Mesenchymal stem cell (in vitro differentiated cells and primary cell): ENCODE data around the gene LIN28B.

Experiments used
- DNase-seq: peaks from one replicate; pipeline ENCODE4 v3.0.0-alpha.2; 2013
- H2AFZ ChIP-seq: one replicate; pipeline ENCODE4 v1.6.1; 2013; ENCODE audit warnings: low read depth, mild to moderate bottlenecking, control low read depth, inconsistent platforms, low read length, moderate library complexity
- H2AK5ac ChIP-seq: 2 replicates; pipeline ENCODE4 v1.6.1; 2013; ENCODE audit warnings: low read length, moderate library complexity, mild to moderate bottlenecking, inconsistent platforms; ENCODE audit not compliant: severe bottlenecking
- H2BK120ac ChIP-seq: one replicate; pipeline ENCODE4 v1.6.1; 2013; ENCODE audit warnings: low read depth, mild to moderate bottlenecking, inconsistent platforms, low read length, moderate library complexity
- H2BK12ac ChIP-seq, 2 experiments: one replicate each; pipeline ENCODE4 v1.6.1; 2013; ENCODE audit warnings: inconsistent platforms in 2 of 2, low read length in 2 of 2, mild to moderate bottlenecking in 2 of 2, moderate library complexity in 2 of 2, control low read depth in 1 of 2
- H2BK15ac ChIP-seq: one replicate; pipeline ENCODE4 v1.6.1; 2013; ENCODE audit warnings: mild to moderate bottlenecking, low read depth, inconsistent platforms; ENCODE audit not compliant: poor library complexity, severe bottlenecking
- H2BK5ac ChIP-seq: 2 replicates; pipeline ENCODE4 v1.6.1; 2013; ENCODE audit warnings: low read depth, mild to moderate bottlenecking, low read length, control low read depth, inconsistent platforms; ENCODE audit not compliant: poor library complexity, severe bottlenecking
- H3K14ac ChIP-seq, 2 experiments: one replicate each; pipeline ENCODE4 v1.6.1; 2013; ENCODE audit warnings: inconsistent platforms in 2 of 2, low read length in 2 of 2, control low read depth in 1 of 2, mild to moderate bottlenecking in 1 of 2, moderate library complexity in 1 of 2
- H3K18ac ChIP-seq, 2 experiments: one replicate each; pipeline ENCODE4 v1.6.1; 2013; ENCODE audit warnings: inconsistent platforms in 2 of 2, low read length in 2 of 2, control low read depth in 1 of 2, low read depth in 1 of 2, mild to moderate bottlenecking in 1 of 2
- H3K23ac ChIP-seq, 2 experiments: one replicate each; pipeline ENCODE4 v1.6.1; 2013; ENCODE audit warnings: inconsistent platforms in 2 of 2, low read length in 2 of 2, mild to moderate bottlenecking in 2 of 2, moderate library complexity in 2 of 2, control low read depth in 1 of 2
- H3K27ac ChIP-seq: 2 replicates; pipeline ENCODE4 v1.5.1; 2013; ENCODE audit warnings: mild to moderate bottlenecking, moderate library complexity, low read length, control low read depth, inconsistent platforms; ENCODE audit not compliant: poor library complexity, severe bottlenecking
- H3K27me3 ChIP-seq, 2 experiments: 2 replicates each; pipeline versions ENCODE4 v1.6.1 to v1.7.0; 2013; ENCODE audit warnings: low read length in 2 of 2, mild to moderate bottlenecking in 2 of 2, moderate library complexity in 2 of 2, control low read depth in 1 of 2, inconsistent platforms in 1 of 2; ENCODE audit not compliant: control insufficient read depth in 1 of 2, insufficient read depth in 1 of 2
- H3K36me3 ChIP-seq, 2 experiments: 2 replicates each; pipeline versions ENCODE4 v1.6.1 to v1.7.0; 2013; ENCODE audit warnings: low read length in 2 of 2, control low read depth in 1 of 2, inconsistent platforms in 1 of 2, low read depth in 1 of 2, mild to moderate bottlenecking in 1 of 2; ENCODE audit not compliant: insufficient read depth in 2 of 2, control insufficient read depth in 1 of 2
- H3K4ac ChIP-seq, 2 experiments: one replicate each; pipeline ENCODE4 v1.6.1; 2013; ENCODE audit warnings: inconsistent platforms in 2 of 2, low read length in 2 of 2, mild to moderate bottlenecking in 2 of 2, moderate library complexity in 2 of 2, control low read depth in 1 of 2, low read depth in 1 of 2
- H3K4me1 ChIP-seq: 2 replicates; pipeline ENCODE4 v1.6.1; 2013; ENCODE audit warnings: low read depth, low read length, control low read depth; ENCODE audit not compliant: control insufficient read depth, insufficient read depth
- H3K4me2 ChIP-seq: 2 replicates; pipeline ENCODE4 v1.6.1; 2013; ENCODE audit warnings: low read length, mild to moderate bottlenecking, inconsistent platforms; ENCODE audit not compliant: poor library complexity, severe bottlenecking
- H3K4me3 ChIP-seq, 2 experiments: 2 replicates each; pipeline versions ENCODE4 v1.5.1 to v1.7.0; 2013; ENCODE audit warnings: low read length in 2 of 2, mild to moderate bottlenecking in 2 of 2, control low read depth in 1 of 2, low read depth in 1 of 2; ENCODE audit not compliant: insufficient read depth in 1 of 2
- H3K79me1 ChIP-seq: replicated peaks from 2 replicates; pipeline ENCODE4 v1.6.1; 2013; ENCODE audit warnings: mild to moderate bottlenecking, control low read depth, low read length, inconsistent platforms; ENCODE audit not compliant: poor library complexity, severe bottlenecking
- H3K9ac ChIP-seq: 2 replicates; pipeline ENCODE4 v1.7.0; 2013; ENCODE audit warnings: mild to moderate bottlenecking, low read length, moderate library complexity
- H3K9me3 ChIP-seq: 2 replicates; pipeline ENCODE4 v1.7.0; 2013; ENCODE audit warnings: mild to moderate bottlenecking, low read length; ENCODE audit not compliant: control insufficient read depth
- H4K8ac ChIP-seq: one replicate; pipeline ENCODE4 v1.6.1; 2013; ENCODE audit warnings: inconsistent platforms, mild to moderate bottlenecking, low read length, moderate library complexity
- H4K91ac ChIP-seq: one replicate; pipeline ENCODE4 v1.6.1; 2013; ENCODE audit warnings: mild to moderate bottlenecking, low read length, inconsistent platforms
- WGBS: methylation state at CpG from one replicate; pipeline ENCODE4 v1.1.7; 2013; ENCODE audit warnings: mixed read lengths; 5-methylcytosine and 5-hydroxymethylcytosine counted together

The LIN28B gene

DNA sequence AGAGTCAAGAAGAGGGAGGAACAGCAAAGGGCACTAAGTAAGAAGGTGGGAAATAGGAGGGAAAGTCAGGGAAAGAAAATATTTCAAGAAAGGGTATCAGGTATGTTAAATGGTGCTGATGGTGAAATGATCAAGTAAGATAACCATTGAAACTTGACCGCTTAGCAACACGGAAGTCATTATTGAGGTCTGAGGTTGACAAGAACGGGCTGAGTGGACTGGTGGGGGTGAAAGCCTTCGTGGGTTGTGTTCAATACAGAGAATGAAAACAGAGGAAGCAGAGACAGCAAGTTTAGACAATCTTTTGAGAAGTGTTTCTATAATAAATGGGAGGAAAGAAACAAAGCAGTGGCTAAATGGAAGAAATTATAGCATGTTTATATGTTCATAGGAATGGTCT, 72.0 kb downstream of the LIN28B start:
- no peaks in the 10 kb centered on the region for H3K36me3 ChIP-seq
- H3K4me2 ChIP-seq: no peak overlapping the region
- H2BK120ac ChIP-seq: no peak overlapping the region
- H3K9me3 ChIP-seq: no peaks in the 10 kb centered on the region
- H3K9ac ChIP-seq: no peak overlapping the region
- WGBS: 96% methylated on average over 4 of the region's 4 CpGs
- no peak overlapping the region for H2AFZ ChIP-seq
- H2BK15ac ChIP-seq: no peak overlapping the region
- no peak overlapping the region for H2AK5ac ChIP-seq
- no peak for DNase-seq
- H3K27ac ChIP-seq: no peak overlapping the region
- no peaks in the 10 kb centered on the region for H3K4me1 ChIP-seq
- H2BK12ac ChIP-seq: no peak overlapping the region
- H3K14ac ChIP-seq: no peak overlapping the region
- no peak overlapping the region for H4K91ac ChIP-seq
- no peak overlapping the region for H4K8ac ChIP-seq
- no peaks in the 10 kb centered on the region for H3K27me3 ChIP-seq
- H2BK5ac ChIP-seq: no peak overlapping the region
- no peak overlapping the region for H3K23ac ChIP-seq
- no peak overlapping the region for H3K4ac ChIP-seq
- no peak overlapping the region for H3K4me3 ChIP-seq
- no peaks in the 10 kb centered on the region for H3K79me1 ChIP-seq
- H3K18ac ChIP-seq: no peak overlapping the region

DNA sequence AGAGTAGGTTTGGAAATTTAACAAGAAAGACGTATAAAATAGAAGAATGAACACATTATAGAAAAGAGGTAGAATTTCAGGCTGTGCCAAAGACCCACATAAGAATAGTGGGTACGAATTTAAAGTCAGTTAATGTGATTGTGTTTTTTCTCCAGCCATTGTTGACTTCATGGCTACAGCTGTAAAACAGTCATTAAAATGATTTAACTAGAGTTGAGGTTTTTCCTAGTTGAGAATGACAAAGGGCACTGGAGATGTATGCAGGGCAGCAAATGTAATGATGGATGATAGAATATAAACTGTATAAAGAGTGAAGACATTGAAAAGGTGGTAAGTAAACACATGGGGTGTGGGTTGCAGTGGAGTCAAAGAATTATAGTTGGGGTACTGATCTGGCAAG, 72.7 kb downstream of the LIN28B start:
- Histone ChIP-seq H3K4ac (no peak overlapping the region), H4K8ac (no peak overlapping the region)
- WGBS: 91% methylated on average over 2 of the region's 2 CpGs

DNA sequence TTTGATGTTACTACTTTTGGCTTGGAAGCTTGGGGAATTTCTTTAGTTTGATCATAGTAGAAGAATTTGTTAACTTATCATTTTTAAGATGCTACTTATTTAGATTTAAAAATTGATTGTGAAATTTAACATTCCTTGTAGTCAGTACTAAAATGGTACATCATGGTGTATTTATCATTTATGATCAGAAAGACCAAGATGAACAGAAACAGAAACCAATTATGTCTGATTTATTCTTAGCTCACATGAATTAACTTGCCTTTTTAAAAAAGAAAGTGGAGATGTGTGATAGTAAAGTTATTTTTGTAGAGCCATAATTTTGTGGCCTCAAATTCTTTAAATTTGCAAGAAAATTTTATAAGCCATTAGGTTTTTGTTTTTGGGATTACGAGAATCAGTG, 77.6 kb downstream of the LIN28B start:
- Histone ChIP-seq H2BK12ac (no peak overlapping the region), H3K4ac (no peak overlapping the region), H3K4me1 (no peaks in the 10 kb centered on the region), H2BK120ac (no peak overlapping the region), H2BK15ac (no peak overlapping the region), H3K14ac (no peak overlapping the region), H2AK5ac (no peak overlapping the region), H3K9me3 (no peaks in the 10 kb centered on the region), H4K91ac (no peak overlapping the region), H3K27ac (no peak overlapping the region), H3K79me1 (peaks cover 1% of the 10 kb centered on the region), H3K4me3 (no peak overlapping the region), H3K18ac (no peak overlapping the region), H4K8ac (no peak overlapping the region), H3K23ac (no peak overlapping the region), H2AFZ (no peak overlapping the region), H3K27me3 (no peaks in the 10 kb centered on the region), H3K36me3 (no peaks in the 10 kb centered on the region), H3K4me2 (no peak overlapping the region), H3K9ac (no peak overlapping the region), H2BK5ac (no peak overlapping the region)
- no peak for DNase-seq
- WGBS: no CpG with 5 or more reads among the region's 1 CpG

More for the DNA sequence above, 72.7 kb downstream of the LIN28B start:
- Histone ChIP-seq H3K14ac (no peak overlapping the region), H3K36me3 (no peaks in the 10 kb centered on the region), H3K4me3 (no peak overlapping the region), H3K27me3 (no peaks in the 10 kb centered on the region), H3K9ac (no peak overlapping the region), H2BK5ac (no peak overlapping the region), H3K23ac (no peak overlapping the region), H3K79me1 (no peaks in the 10 kb centered on the region), H2BK12ac (no peak overlapping the region), H4K91ac (no peak overlapping the region), H3K4me1 (no peaks in the 10 kb centered on the region), H2BK15ac (no peak overlapping the region), H3K9me3 (no peaks in the 10 kb centered on the region), H2AK5ac (no peak overlapping the region), H3K18ac (no peak overlapping the region), H3K4me2 (no peak overlapping the region), H2BK120ac (no peak overlapping the region), H3K27ac (no peak overlapping the region), H2AFZ (no peak overlapping the region)
- DNase-seq: no peak

DNA sequence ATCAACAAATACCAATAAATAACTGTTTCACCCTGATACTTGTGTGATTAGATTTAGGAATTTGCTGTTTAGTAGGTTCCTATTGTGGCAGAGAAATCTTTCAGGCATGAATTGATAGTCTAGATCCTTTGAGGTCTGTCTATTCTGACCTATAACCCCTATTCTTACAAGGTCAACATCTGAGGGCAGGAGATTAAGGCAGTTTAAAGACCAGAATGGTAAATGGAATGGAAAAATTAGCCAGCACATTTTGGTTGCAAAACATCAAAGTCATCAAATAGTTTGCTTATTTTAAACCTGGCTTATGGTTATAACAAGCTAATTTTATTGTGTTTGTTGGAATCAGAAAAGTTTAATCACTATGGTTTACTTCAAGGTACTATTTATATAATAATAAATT, 78.4 kb downstream of the LIN28B start:
- Histone ChIP-seq H3K27ac (no peak overlapping the region), H3K14ac (no peak overlapping the region), H2BK5ac (no peak overlapping the region), H4K8ac (no peak overlapping the region), H3K4me1 (no peaks in the 10 kb centered on the region), H2AK5ac (no peak overlapping the region), H2BK12ac (no peak overlapping the region), H3K9ac (no peak overlapping the region), H2BK120ac (no peak overlapping the region), H2AFZ (no peak overlapping the region), H3K36me3 (no peaks in the 10 kb centered on the region), H3K18ac (no peak overlapping the region), H3K27me3 (no peaks in the 10 kb centered on the region), H2BK15ac (no peak overlapping the region), H3K4me2 (no peak overlapping the region), H3K4me3 (no peak overlapping the region), H3K4ac (no peak overlapping the region), H4K91ac (no peak overlapping the region), H3K23ac (no peak overlapping the region), H3K9me3 (no peaks in the 10 kb centered on the region), H3K79me1 (peaks cover 1% of the 10 kb centered on the region)
- DNase-seq: no peak
